GM12878 (cell line): ENCODE measurements around the gene MYL6B. TPM values are rescaled to one million over a fixed set of nuclear protein-coding genes. Genes with fewer than 3 reads are reported as not detected.

Experiments
- ATAC-seq: fragments of 200-7000 bp; cut with Tn5 transposase; 3 replicates; pipeline ENCODE4 v1.9.1; 2020; ENCODE audit warnings: mild to moderate bottlenecking, moderate library complexity
- BruUV-seq: library from RNA; stranded (reverse); fragments of 400-500 nt; replicated peaks from 2 replicates; lab custom pipeline; 2021; lab: Mats Ljungman, UMichigan
- CTCF ChIA-PET: fragments of 300-600 bp; sonication (Branson Sonifier 250); formaldehyde crosslinking; extraction: SDS; loops from one replicate; lab custom pipeline; 2021; ENCODE audit warnings: inconsistent platforms; lab: Yijun Ruan, JAX
- POLR2A ChIA-PET: fragments of 350-600 bp; formaldehyde crosslinking; extraction: SDS; loops from one replicate; lab custom pipeline; 2021; ENCODE audit warnings: inconsistent platforms; lab: Charles Lee
- RAD21 ChIA-PET: fragments of 300-600 bp; sonication (Branson Sonifier 250); formaldehyde crosslinking; loops from one replicate; lab custom pipeline; 2023; ENCODE audit warnings: antibody characterized with exemption; ENCODE audit not compliant: unreplicated experiment; lab: Charles Lee
- SMC1A ChIA-PET: fragments of 300-600 bp; sonication (Branson Sonifier 250); formaldehyde crosslinking; loops from one replicate; lab custom pipeline; 2023; ENCODE audit not compliant: unreplicated experiment, uncharacterized antibody; lab: Charles Lee
- DNase-seq: peaks from one replicate; pipeline ENCODE4 v3.0.0-alpha.2; 2011; ENCODE audit warnings: low read depth, low spot score
- FAIRE-seq: peaks from 3 replicates; lab custom pipeline; 2011; peaks lifted over from hg19 to GRCh38; lab: Jason Lieb, UNC
- H2AFZ ChIP-seq: 2 replicates; pipeline ENCODE4 v1.6.0; 2011; ENCODE audit warnings: low read depth, low read length, control low read depth; ENCODE audit not compliant: control insufficient read depth
- H3K27ac ChIP-seq: 2 replicates; pipeline ENCODE4 v1.5.1; 2011; ENCODE audit warnings: control low read depth; ENCODE audit not compliant: control insufficient read depth, insufficient read depth
- H3K27me3 ChIP-seq, 2 experiments: replicated peaks in 1 of 2; 2 replicates each; pipeline versions ENCODE4 v1.6.0 to v1.6.1; 2011; ENCODE audit warnings: low read length in 1 of 2; ENCODE audit not compliant: control insufficient read depth in 2 of 2, insufficient read depth in 2 of 2
- H3K36me3 ChIP-seq, 2 experiments: 2 replicates each; pipeline ENCODE4 v1.5.1; 2011; ENCODE audit warnings: low read length in 1 of 2; ENCODE audit not compliant: control insufficient read depth in 2 of 2, insufficient read depth in 2 of 2
- H3K4me1 ChIP-seq: 2 replicates; pipeline ENCODE4 v1.6.1; 2011; ENCODE audit warnings: mild to moderate bottlenecking, low read length, moderate library complexity, mixed read lengths; ENCODE audit not compliant: control insufficient read depth, insufficient read depth
- H3K4me2 ChIP-seq: 2 replicates; pipeline ENCODE4 v1.6.0; 2011; ENCODE audit warnings: control low read depth; ENCODE audit not compliant: control insufficient read depth, insufficient read depth
- H3K4me3 ChIP-seq: fragments of 200-600 bp; sonication (generic); 2 replicates; pipeline ENCODE4 v1.5.1; 2016
- H3K79me2 ChIP-seq: 2 replicates; pipeline ENCODE4 v1.6.0; 2011; ENCODE audit warnings: low read length; ENCODE audit not compliant: control insufficient read depth, insufficient read depth
- H3K9ac ChIP-seq: 2 replicates; pipeline ENCODE4 v1.8.0; 2011; ENCODE audit warnings: low read length, control low read depth, mixed read lengths; ENCODE audit not compliant: control insufficient read depth, insufficient read depth
- H3K9me3 ChIP-seq: replicated peaks from 3 replicates; pipeline ENCODE4 v1.5.1; 2011; ENCODE audit warnings: mild to moderate bottlenecking, low read length; ENCODE audit not compliant: control insufficient read depth, insufficient read depth
- H4K20me1 ChIP-seq: 2 replicates; pipeline ENCODE4 v1.6.0; 2011; ENCODE audit not compliant: control insufficient read depth, insufficient read depth
- ATF7 ChIP-seq: fragments of 450-650 bp; IDR thresholded peaks from 2 replicates; pipeline ENCODE4 v1.6.1; 2016; ENCODE audit warnings: low read depth, mild to moderate bottlenecking
- ESRRA ChIP-seq: IDR thresholded peaks from 2 replicates; pipeline ENCODE4 v1.6.1; 2012; ENCODE audit warnings: mild to moderate bottlenecking, low read length, improper control_type of control experiment
- MXI1 ChIP-seq: fragments of 150-350 bp; IDR thresholded peaks from 2 replicates; pipeline ENCODE4 v1.6.1; 2011; ENCODE audit warnings: low read depth, mild to moderate bottlenecking, inconsistent platforms, low read length, improper control_type of control experiment
- MYB ChIP-seq: fragments of 150-350 bp; IDR thresholded peaks from 2 replicates; pipeline ENCODE4 v1.6.1; 2014; ENCODE audit warnings: mild to moderate bottlenecking, low read depth, low read length, borderline replicate concordance
- NRF1 ChIP-seq: conservative IDR thresholded peaks from 2 replicates; pipeline ENCODE4 v1.6.1; 2011; ENCODE audit warnings: mild to moderate bottlenecking, low read depth, low read length, improper control_type of control experiment
- POLR2A ChIP-seq: IDR thresholded peaks from 2 replicates; pipeline ENCODE4 v1.6.1; 2011; ENCODE audit warnings: low read depth, mild to moderate bottlenecking, low read length
- WGBS: methylation state at CpG from one replicate; pipeline ENCODE4 v1.1.6; 2016; ENCODE audit warnings: low lambda C conversion rate; ENCODE audit not compliant: insufficient replicate concordance, insufficient coverage; ENCODE audit errors: missing lambda C conversion rate; 5-methylcytosine and 5-hydroxymethylcytosine counted together
- in situ Hi-C: fragments of 300-500 bp; cut with MboI; formaldehyde crosslinking; loops from 9 replicates; pipeline ENCODE4 v1.14.3; 2018; ENCODE audit warnings: mixed read lengths
- intact Hi-C: fragments of 100-400 bp; cut with micrococcal nuclease; formaldehyde crosslinking; loops from one replicate; pipeline ENCODE4 v1.14.2; 2022; ENCODE audit not compliant: unreplicated experiment
- polyA plus RNA-seq, 11 experiments: library from polyadenylated mRNA; depleted of rRNA in 4 of 11; unstranded in 6 of 11; stranded (reverse) in 5 of 11; fragments of >200 nt; fragmentation: Nextera tagmentation in 4 of 11; fragmentation: Illumina TruSeq in 1 of 11; extraction: Ambion mirVana in 4 of 11; extraction: Trizol in 1 of 11; gene quantifications; 1 replicate in 1 of 11; 2 replicates in 10 of 11; pipeline versions ENCODE4 v1.2.1 to v1.2.3, GENCODE V29; 2011 to 2016; ENCODE audit warnings: inconsistent platforms in 2 of 11, missing spikeins in 2 of 11, low read depth in 1 of 11
- total RNA-seq, 4 experiments: library from RNA; depleted of rRNA in 3 of 4; stranded (reverse); fragments of >200 nt in 3 of 4; fragmentation: Illumina TruSeq in 1 of 4; extraction: Trizol in 1 of 4; gene quantifications; 2 replicates each; pipeline versions ENCODE4 v1.2.1 to v1.2.3, GENCODE V29; 2013 to 2021
- TF ChIP-seq, protein P1 (sequence below): IDR thresholded peaks from 2 replicates; pipeline ENCODE4 v1.6.1; 2011; ENCODE audit warnings: borderline replicate concordance, low read depth, mild to moderate bottlenecking, moderate library complexity, mixed read lengths, low read length; ENCODE audit not compliant: insufficient read depth; ENCODE audit errors: extremely low read length
- TF ChIP-seq, protein P2 (sequence below): fragments of 450-650 bp; IDR thresholded peaks from 2 replicates; pipeline ENCODE4 v1.6.1; 2016; ENCODE audit warnings: mild to moderate bottlenecking
- TF ChIP-seq, protein P3 (sequence below): fragments of 450-650 bp; formaldehyde crosslinking; IDR thresholded peaks from 2 replicates; pipeline ENCODE4 v1.4.0; 2022; ENCODE audit warnings: mild to moderate bottlenecking, moderate library complexity
- TF ChIP-seq, protein P4 (sequence below): IDR thresholded peaks from 2 replicates; pipeline ENCODE4 v1.6.1; 2011; ENCODE audit warnings: borderline replicate concordance, low read depth, mild to moderate bottlenecking, moderate library complexity, low read length; ENCODE audit not compliant: insufficient read depth, poor library complexity, severe bottlenecking
- TF ChIP-seq, protein P5 (sequence below): IDR thresholded peaks from 2 replicates; pipeline ENCODE4 v1.6.1; 2011; ENCODE audit warnings: mild to moderate bottlenecking, low read depth, low read length, moderate library complexity; ENCODE audit not compliant: insufficient replicate concordance

Gene MYL6B
- total and polyA plus RNA-seq, 10 of the 15 experiments (the other 5 are each of a cell fraction or from before 2014, with no cell fraction given) = 75.5 to 153 (median 114) TPM

DNA sequence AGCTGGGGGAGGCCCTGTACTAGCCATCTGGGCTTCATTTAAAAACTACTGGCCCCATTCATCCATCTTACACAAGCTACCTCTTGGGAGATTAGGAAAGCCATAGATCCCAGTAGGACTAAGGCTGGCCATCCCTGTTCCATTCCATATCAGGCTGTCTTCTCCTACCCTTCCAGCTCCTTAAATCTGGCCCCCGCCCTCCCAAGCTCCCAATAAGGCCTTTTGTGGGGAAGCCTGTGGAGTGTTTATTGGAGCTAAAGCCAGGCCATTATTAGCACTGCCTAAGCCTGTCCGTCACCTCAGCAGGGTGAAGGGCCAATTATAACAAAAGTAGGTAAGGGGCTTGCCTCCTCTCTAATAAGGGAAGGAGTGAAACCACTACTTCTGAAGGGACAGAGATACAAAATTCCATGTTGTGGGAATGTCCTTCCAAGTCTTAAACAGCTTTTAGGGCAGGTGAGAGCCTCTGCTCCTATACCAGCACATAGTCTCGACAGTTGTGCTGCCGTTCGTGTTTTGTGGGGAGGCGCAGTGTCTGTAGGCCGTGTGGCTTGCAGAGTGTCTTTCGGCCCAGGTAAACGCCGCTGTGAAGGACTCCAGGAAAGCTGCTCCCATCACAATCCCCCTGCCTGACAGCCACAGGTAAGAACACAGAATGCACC is 9.4 kb downstream of the MYL6B start (continued):
- TF ChIP-seq MXI1 = no peak
- TF ChIP-seq, protein P1, sequence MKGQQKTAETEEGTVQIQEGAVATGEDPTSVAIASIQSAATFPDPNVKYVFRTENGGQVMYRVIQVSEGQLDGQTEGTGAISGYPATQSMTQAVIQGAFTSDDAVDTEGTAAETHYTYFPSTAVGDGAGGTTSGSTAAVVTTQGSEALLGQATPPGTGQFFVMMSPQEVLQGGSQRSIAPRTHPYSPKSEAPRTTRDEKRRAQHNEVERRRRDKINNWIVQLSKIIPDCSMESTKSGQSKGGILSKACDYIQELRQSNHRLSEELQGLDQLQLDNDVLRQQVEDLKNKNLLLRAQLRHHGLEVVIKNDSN = no peak
- TF ChIP-seq NRF1 = no peak
- TF ChIP-seq MYB = no peak
- no peak for TF ChIP-seq ESRRA
- peak; percentile 52 for TF ChIP-seq POLR2A
- TF ChIP-seq ATF7 = no peak
- TF ChIP-seq, all 136 proteins: peak for 3

DNA sequence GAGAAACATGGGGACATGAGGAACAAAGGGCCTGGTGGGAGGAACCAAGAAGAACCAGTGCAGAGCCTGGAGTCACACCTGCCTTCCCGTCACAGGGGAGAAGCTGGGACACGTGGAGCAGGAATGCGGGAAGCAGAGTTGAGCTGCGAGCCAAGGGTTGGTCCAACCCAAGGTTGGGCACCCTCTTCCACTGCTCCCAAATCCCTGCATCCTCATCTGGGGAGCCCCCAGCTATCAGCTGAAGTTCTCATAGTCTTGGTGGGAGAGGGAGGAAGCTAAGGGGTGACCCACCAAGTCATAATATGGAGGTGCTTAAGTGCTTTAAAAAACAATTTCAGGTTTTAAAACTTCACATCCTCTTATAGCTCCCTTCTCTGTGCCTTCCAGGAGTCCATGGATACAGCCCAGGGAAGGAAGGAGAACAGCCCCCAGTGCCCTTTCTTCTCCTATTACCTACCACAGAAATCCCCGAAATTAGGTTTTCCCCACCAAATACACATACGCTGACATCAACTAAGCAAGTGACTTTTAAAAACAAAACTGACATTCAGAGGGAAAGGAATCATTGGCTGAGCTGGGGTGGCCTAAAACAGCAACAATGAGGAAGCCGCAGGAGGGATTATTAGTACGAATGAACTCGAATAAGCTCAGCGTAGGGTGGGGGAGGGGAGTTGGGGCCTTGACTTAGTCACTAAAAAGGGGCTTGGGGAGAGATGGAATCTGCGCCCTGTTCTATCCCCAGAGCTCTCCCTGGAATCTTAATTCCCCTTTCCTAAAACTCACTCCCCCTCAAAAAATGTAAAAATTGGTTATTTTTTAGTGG is 10.3 kb downstream of the MYL6B start:
- 42% methylated on average over 11 of the region's 11 CpGs for WGBS
- H2AFZ ChIP-seq = no peak overlapping the region
- ChIA-PET CTCF (interaction anchor here (0.5 to 2.2 kb wide), 6 partner anchors 9 to 427 kb away, joined by 3 to 7 read pairs (median 4); partner anchors contain the start of gene SMARCC2), POLR2A (interaction anchor here (0.5 to 1.7 kb wide), 12 partner anchors 11 to 404 kb away, joined by 3 to 6 read pairs (median 3); partner anchors contain the start of genes ESYT1 and PA2G4), RAD21 (interaction anchor here (1.2 to 2.0 kb wide), 2 partner anchors 26 to 35 kb away, joined by 3 to 11 read pairs; partner anchors contain the start of genes ESYT1 and SMARCC2), SMC1A (interaction anchor here (0.6 to 1.3 kb wide), 5 partner anchors 8 to 29 kb away, joined by 3 to 5 read pairs (median 3); no protein-coding TSS in a partner anchor)
- no peaks in the 10 kb centered on the region for H4K20me1 ChIP-seq
- no peak for ATAC-seq
- H3K79me2 ChIP-seq = peaks cover 34% of the 10 kb centered on the region
- no peak for FAIRE-seq
- H3K4me1 ChIP-seq = peaks cover 14% of the 10 kb centered on the region
- in situ Hi-C loops (no loop called here), intact Hi-C loops (no loop called here)
- no peak overlapping the region for H3K27ac ChIP-seq
- no peak for DNase-seq
- peaks cover 25 to 37% of the 10 kb centered on the region in 2 experiments for H3K36me3 ChIP-seq
- no peaks in the 10 kb centered on the region for H3K9me3 ChIP-seq
- H3K4me3 ChIP-seq = no peak overlapping the region
- H3K4me2 ChIP-seq = no peak overlapping the region
- no peak overlapping the region for H3K9ac ChIP-seq
- no peaks in the 10 kb centered on the region for H3K27me3 ChIP-seq
- TSS peak; percentile 68 for BruUV-seq
- TF ChIP-seq, protein P2, sequence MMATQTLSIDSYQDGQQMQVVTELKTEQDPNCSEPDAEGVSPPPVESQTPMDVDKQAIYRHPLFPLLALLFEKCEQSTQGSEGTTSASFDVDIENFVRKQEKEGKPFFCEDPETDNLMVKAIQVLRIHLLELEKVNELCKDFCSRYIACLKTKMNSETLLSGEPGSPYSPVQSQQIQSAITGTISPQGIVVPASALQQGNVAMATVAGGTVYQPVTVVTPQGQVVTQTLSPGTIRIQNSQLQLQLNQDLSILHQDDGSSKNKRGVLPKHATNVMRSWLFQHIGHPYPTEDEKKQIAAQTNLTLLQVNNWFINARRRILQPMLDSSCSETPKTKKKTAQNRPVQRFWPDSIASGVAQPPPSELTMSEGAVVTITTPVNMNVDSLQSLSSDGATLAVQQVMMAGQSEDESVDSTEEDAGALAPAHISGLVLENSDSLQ = no peak
- TF ChIP-seq, protein P3, sequence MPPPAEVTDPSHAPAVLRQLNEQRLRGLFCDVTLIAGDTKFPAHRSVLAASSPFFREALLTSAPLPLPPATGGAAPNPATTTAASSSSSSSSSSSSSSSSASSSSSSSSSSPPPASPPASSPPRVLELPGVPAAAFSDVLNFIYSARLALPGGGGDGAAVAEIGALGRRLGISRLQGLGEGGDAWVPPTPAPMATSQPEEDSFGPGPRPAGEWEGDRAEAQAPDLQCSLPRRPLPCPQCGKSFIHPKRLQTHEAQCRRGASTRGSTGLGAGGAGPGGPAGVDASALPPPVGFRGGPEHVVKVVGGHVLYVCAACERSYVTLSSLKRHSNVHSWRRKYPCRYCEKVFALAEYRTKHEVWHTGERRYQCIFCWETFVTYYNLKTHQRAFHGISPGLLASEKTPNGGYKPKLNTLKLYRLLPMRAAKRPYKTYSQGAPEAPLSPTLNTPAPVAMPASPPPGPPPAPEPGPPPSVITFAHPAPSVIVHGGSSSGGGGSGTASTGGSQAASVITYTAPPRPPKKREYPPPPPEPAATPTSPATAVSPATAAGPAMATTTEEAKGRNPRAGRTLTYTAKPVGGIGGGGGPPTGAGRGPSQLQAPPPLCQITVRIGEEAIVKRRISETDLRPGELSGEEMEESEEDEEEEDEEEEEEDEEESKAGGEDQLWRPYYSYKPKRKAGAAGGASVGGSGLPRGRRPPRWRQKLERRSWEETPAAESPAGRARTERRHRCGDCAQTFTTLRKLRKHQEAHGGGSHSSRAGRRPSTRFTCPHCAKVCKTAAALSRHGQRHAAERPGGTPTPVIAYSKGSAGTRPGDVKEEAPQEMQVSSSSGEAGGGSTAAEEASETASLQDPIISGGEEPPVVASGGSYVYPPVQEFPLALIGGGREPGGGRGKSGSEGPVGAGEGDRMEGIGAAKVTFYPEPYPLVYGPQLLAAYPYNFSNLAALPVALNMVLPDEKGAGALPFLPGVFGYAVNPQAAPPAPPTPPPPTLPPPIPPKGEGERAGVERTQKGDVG (CRISPR knock-in tag) = no peak
- TF ChIP-seq, protein P4, sequence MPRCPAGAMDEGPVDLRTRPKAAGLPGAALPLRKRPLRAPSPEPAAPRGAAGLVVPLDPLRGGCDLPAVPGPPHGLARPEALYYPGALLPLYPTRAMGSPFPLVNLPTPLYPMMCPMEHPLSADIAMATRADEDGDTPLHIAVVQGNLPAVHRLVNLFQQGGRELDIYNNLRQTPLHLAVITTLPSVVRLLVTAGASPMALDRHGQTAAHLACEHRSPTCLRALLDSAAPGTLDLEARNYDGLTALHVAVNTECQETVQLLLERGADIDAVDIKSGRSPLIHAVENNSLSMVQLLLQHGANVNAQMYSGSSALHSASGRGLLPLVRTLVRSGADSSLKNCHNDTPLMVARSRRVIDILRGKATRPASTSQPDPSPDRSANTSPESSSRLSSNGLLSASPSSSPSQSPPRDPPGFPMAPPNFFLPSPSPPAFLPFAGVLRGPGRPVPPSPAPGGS = peak; percentile 43
- TF ChIP-seq, protein P5, sequence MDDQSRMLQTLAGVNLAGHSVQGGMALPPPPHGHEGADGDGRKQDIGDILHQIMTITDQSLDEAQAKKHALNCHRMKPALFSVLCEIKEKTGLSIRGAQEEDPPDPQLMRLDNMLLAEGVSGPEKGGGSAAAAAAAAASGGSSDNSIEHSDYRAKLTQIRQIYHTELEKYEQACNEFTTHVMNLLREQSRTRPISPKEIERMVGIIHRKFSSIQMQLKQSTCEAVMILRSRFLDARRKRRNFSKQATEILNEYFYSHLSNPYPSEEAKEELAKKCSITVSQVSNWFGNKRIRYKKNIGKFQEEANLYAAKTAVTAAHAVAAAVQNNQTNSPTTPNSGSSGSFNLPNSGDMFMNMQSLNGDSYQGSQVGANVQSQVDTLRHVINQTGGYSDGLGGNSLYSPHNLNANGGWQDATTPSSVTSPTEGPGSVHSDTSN = no peak
